A549 (cell line): Measurements from ENCODE around the gene AFAP1. TPM values are rescaled to one million over a fixed set of nuclear protein-coding genes. Genes with fewer than 3 reads are reported as not detected.

Experiments used
- ATAC-seq, 2 experiments: fragments of 200-7000 bp in 1 of 2; fragments of >200 bp in 1 of 2; cut with Nextera tagmentation in 1 of 2; cut with Tn5 transposase in 1 of 2; 3 replicates each; pipeline versions ENCODE4 v1.8.0 to v1.9.1; 2018 to 2020; ENCODE audit warnings: mild to moderate bottlenecking in 1 of 2, moderate library complexity in 1 of 2
- CTCF ChIA-PET: fragments of 300-600 bp; sonication (Branson Sonifier 250); formaldehyde crosslinking; extraction: SDS; loops from one replicate; lab custom pipeline; 2021; ENCODE audit warnings: antibody characterized with exemption, inconsistent platforms; lab: Yijun Ruan, JAX
- POLR2A ChIA-PET: fragments of 350-600 bp; formaldehyde crosslinking; extraction: SDS; loops from one replicate; lab custom pipeline; 2021; ENCODE audit warnings: antibody characterized with exemption, inconsistent platforms; lab: Yijun Ruan, JAX
- DNase-seq, 2 experiments: peaks; one replicate each; pipeline versions ENCODE4 v3.0.0 to v3.0.0-alpha.2; 2011 to 2016; ENCODE audit warnings: low read depth in 1 of 2, low spot score in 1 of 2
- FAIRE-seq: peaks from 2 replicates; lab custom pipeline; 2011; peaks lifted over from hg19 to GRCh38; lab: Jason Lieb, UNC
- H3K27ac ChIP-seq, 2 experiments: fragments of >200 bp; sonication (Bioruptor Twin); formaldehyde crosslinking; 3 replicates each; pipeline ENCODE4 v1.5.1; 2016 to 2017
- H3K4me1 ChIP-seq: fragments of >200 bp; sonication (Bioruptor Twin); formaldehyde crosslinking; 3 replicates; pipeline ENCODE4 v1.6.1; 2016
- H3K4me2 ChIP-seq: fragments of >200 bp; sonication (Bioruptor Twin); formaldehyde crosslinking; 3 replicates; pipeline ENCODE4 v1.6.1; 2016
- H3K4me3 ChIP-seq: fragments of >200 bp; sonication (Bioruptor Twin); formaldehyde crosslinking; 3 replicates; pipeline ENCODE4 v1.5.1; 2016
- H3K9me3 ChIP-seq: fragments of >200 bp; sonication (Bioruptor Twin); formaldehyde crosslinking; 3 replicates; pipeline ENCODE4 v1.6.1; 2016
- CBX2 ChIP-seq: fragments of 200-600 bp; sonication (generic); IDR thresholded peaks from 2 replicates; pipeline ENCODE4 v1.6.1; 2016; ENCODE audit warnings: low read depth, mild to moderate bottlenecking, borderline replicate concordance
- CBX8 ChIP-seq: fragments of 200-600 bp; sonication (generic); IDR thresholded peaks from 2 replicates; pipeline ENCODE4 v1.6.1; 2016
- CEBPB ChIP-seq, 2 experiments: fragments of >200 bp in 1 of 2; sonication (Bioruptor Twin) in 1 of 2; formaldehyde crosslinking in 1 of 2; IDR thresholded peaks; 2 replicates each; pipeline ENCODE4 v1.6.1; 2012 to 2016
- E2F6 ChIP-seq: IDR thresholded peaks from 2 replicates; pipeline ENCODE4 v1.6.1; 2012; ENCODE audit warnings: low read depth, borderline replicate concordance
- EP300 ChIP-seq, 2 experiments: fragments of >200 bp; sonication (Bioruptor Twin); formaldehyde crosslinking; IDR thresholded peaks; 2 replicates in 1 of 2; 3 replicates in 1 of 2; pipeline ENCODE4 v1.6.1; 2016 to 2017
- ESRRA ChIP-seq: fragments of 150-350 bp; IDR thresholded peaks from 2 replicates; pipeline ENCODE4 v1.6.1; 2014; ENCODE audit warnings: mild to moderate bottlenecking, low read length, borderline replicate concordance
- HES2 ChIP-seq: fragments of >200 bp; sonication (Bioruptor Twin); formaldehyde crosslinking; IDR thresholded peaks from 2 replicates; pipeline ENCODE4 v1.6.1; 2016
- HOXA7 ChIP-seq: fragments of 250-450 bp; sonication (Bioruptor Pico); IDR thresholded peaks from 2 replicates; pipeline ENCODE4 v1.5.0; 2020; ENCODE audit warnings: mild to moderate bottlenecking, moderate library complexity
- HOXB13 ChIP-seq: fragments of 250-450 bp; sonication (Bioruptor Pico); IDR thresholded peaks from 2 replicates; pipeline ENCODE4 v1.5.0; 2020; ENCODE audit warnings: low read depth, mild to moderate bottlenecking, moderate library complexity
- MAFK ChIP-seq: fragments of 450-650 bp; IDR thresholded peaks from 2 replicates; pipeline ENCODE4 v1.6.1; 2014; ENCODE audit not compliant: partially characterized antibody
- MYC ChIP-seq: IDR thresholded peaks from 2 replicates; pipeline ENCODE4 v1.6.1; 2012; ENCODE audit warnings: mild to moderate bottlenecking, inconsistent platforms, low read length, improper control_type of control experiment, borderline replicate concordance
- NPAS2 ChIP-seq: fragments of 250-450 bp; sonication (Bioruptor Pico); IDR thresholded peaks from 2 replicates; pipeline ENCODE4 v1.8.0; 2022; ENCODE audit warnings: mild to moderate bottlenecking, moderate library complexity, borderline replicate concordance
- PBX3 ChIP-seq: IDR thresholded peaks from 2 replicates; pipeline ENCODE4 v1.6.1; 2012
- PHF8 ChIP-seq: fragments of 200-600 bp; sonication (generic); IDR thresholded peaks from 2 replicates; pipeline ENCODE4 v1.6.1; 2016; ENCODE audit warnings: low read depth, mild to moderate bottlenecking, antibody characterized with exemption, moderate library complexity, borderline replicate concordance
- POLR2A ChIP-seq: IDR thresholded peaks from 2 replicates; pipeline ENCODE4 v1.6.1; 2012; ENCODE audit warnings: mild to moderate bottlenecking, low read length
- RARB ChIP-seq: fragments of 250-450 bp; sonication (Bioruptor Pico); IDR thresholded peaks from 2 replicates; pipeline ENCODE4 v1.8.0; 2021; ENCODE audit warnings: mild to moderate bottlenecking, moderate library complexity
- SMC3 ChIP-seq: fragments of >200 bp; sonication (Bioruptor Twin); formaldehyde crosslinking; IDR thresholded peaks from 3 replicates; pipeline ENCODE4 v1.6.1; 2018; ENCODE audit warnings: inconsistent platforms
- SREBF2 ChIP-seq: fragments of 450-650 bp; IDR thresholded peaks from 2 replicates; pipeline ENCODE4 v1.6.1; 2014; ENCODE audit warnings: mild to moderate bottlenecking, moderate library complexity
- TP53 ChIP-seq: fragments of 250-450 bp; sonication (Bioruptor Pico); IDR thresholded peaks from 2 replicates; pipeline ENCODE4 v1.5.0; 2021; ENCODE audit warnings: mild to moderate bottlenecking, moderate library complexity
- USF2 ChIP-seq: fragments of 450-650 bp; IDR thresholded peaks from 2 replicates; pipeline ENCODE4 v1.6.1; 2014; ENCODE audit warnings: antibody characterized with exemption
- ZFP36 ChIP-seq: fragments of 450-650 bp; IDR thresholded peaks from 2 replicates; pipeline ENCODE4 v1.6.1; 2014; ENCODE audit warnings: borderline replicate concordance; ENCODE audit not compliant: partially characterized antibody
- ZSCAN20 ChIP-seq: fragments of 250-450 bp; sonication (Bioruptor Pico); IDR thresholded peaks from 2 replicates; pipeline ENCODE4 v1.8.0; 2022; ENCODE audit warnings: mild to moderate bottlenecking, moderate library complexity
- WGBS: methylation state at CpG from one replicate; pipeline ENCODE4 v1.1.6; 2017; ENCODE audit errors: missing lambda C conversion rate; 5-methylcytosine and 5-hydroxymethylcytosine counted together
- polyA plus RNA-seq, 4 experiments: library from polyadenylated mRNA; depleted of rRNA in 3 of 4; stranded (reverse); fragments of >200 nt; fragmentation: RNase III in 1 of 4; extraction: RNeasy Plus Mini Kit Qiagen cat#74134 plus additional on column Dnase treatment in 1 of 4; gene quantifications; 2 replicates in 3 of 4; 3 replicates in 1 of 4; pipeline ENCODE4 v1.2.3, GENCODE V29; 2011 to 2017
- TF ChIP-seq, protein P1 (sequence below): fragments of 250-450 bp; sonication (Bioruptor Pico); IDR thresholded peaks from 2 replicates; pipeline ENCODE4 v1.5.0; 2021; ENCODE audit warnings: mild to moderate bottlenecking, moderate library complexity, borderline replicate concordance

AFAP1 gene
- polyA plus RNA-seq, 2 of the 4 experiments (the other 2 are of a cell fraction) = 25.4 to 29.6 TPM

DNA sequence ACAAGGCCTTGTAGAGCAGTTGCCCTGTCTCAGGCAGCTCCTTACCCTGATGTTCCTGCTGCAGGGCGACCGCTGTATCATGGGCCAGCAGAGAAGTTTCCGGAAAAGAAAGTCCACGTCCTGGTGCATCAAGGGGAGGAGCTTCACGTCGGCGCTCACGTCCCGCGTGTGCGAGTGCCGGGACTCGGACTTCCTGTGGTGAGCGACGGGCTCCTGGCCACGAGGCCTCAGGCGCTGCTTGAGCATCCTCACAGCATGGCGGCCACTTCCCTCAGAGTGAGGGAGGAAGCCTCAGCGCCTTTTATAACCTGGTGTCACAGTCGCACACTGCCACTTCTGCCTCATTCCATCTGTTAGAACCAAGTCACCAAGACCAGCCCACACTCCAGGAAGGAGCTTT is 225.5 kb downstream of the AFAP1 start:
- CTCF ChIA-PET = interaction anchor here (0.7 to 1.4 kb wide), 3 partner anchors 11 to 563 kb away, joined by 3 read pairs; no protein-coding TSS in a partner anchor
- POLR2A ChIA-PET = no interaction called here
- ATAC-seq (no peak), DNase-seq (no peak), FAIRE-seq (no peak)
- 93% methylated on average over 16 of the region's 20 CpGs for WGBS
- H3K4me3 ChIP-seq = no peak overlapping the region
- H3K4me1 ChIP-seq = no peaks in the 10 kb centered on the region
- no peak for TF ChIP-seq CBX2
- no peak for TF ChIP-seq CBX8
- no peak for TF ChIP-seq POLR2A
- no peak for TF ChIP-seq RARB (CRISPR knock-in tag)
- TF ChIP-seq EP300 (IDR thresholded peaks at IDR 0.05) = no peak
- TF ChIP-seq TP53 (CRISPR knock-in tag) = no peak
- TF ChIP-seq USF2 = no peak
- no peak for TF ChIP-seq MAFK
- TF ChIP-seq ZFP36 = no peak
- no peak for TF ChIP-seq HOXA7 (CRISPR knock-in tag)
- TF ChIP-seq HOXB13 (CRISPR knock-in tag) = no peak
- no peak for TF ChIP-seq MYC
- no peak for TF ChIP-seq HES2
- TF ChIP-seq SREBF2 = no peak
- TF ChIP-seq E2F6 = no peak
- TF ChIP-seq SMC3 = no peak
- TF ChIP-seq NPAS2 (CRISPR knock-in tag) = no peak
- no peak overlapping the region for H3K27ac ChIP-seq
- no peak overlapping the region for H3K4me2 ChIP-seq
- no peaks in the 10 kb centered on the region for H3K9me3 ChIP-seq

- TF ChIP-seq, protein P1, sequence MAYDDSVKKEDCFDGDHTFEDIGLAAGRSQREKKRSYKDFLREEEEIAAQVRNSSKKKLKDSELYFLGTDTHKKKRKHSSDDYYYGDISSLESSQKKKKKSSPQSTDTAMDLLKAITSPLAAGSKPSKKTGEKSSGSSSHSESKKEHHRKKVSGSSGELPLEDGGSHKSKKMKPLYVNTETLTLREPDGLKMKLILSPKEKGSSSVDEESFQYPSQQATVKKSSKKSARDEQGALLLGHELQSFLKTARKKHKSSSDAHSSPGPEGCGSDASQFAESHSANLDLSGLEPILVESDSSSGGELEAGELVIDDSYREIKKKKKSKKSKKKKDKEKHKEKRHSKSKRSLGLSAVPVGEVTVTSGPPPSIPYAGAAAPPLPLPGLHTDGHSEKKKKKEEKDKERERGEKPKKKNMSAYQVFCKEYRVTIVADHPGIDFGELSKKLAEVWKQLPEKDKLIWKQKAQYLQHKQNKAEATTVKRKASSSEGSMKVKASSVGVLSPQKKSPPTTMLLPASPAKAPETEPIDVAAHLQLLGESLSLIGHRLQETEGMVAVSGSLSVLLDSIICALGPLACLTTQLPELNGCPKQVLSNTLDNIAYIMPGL (CRISPR knock-in tag) = no peak
- TF ChIP-seq TP53 (CRISPR knock-in tag) (no peak), CEBPB (IDR thresholded peaks at IDR 0.05) (no peak), ESRRA (no peak), PHF8 (no peak), E2F6 (no peak), ZSCAN20 (CRISPR knock-in tag) (no peak), PBX3 (no peak)
- no peak overlapping the region for H3K4me2 ChIP-seq
- ChIA-PET CTCF (interaction anchor here (0.7 to 1.4 kb wide), 4 partner anchors 11 to 562 kb away, joined by 3 read pairs; no protein-coding TSS in a partner anchor), POLR2A (no interaction called here)
- FAIRE-seq (no peak), DNase-seq (no peak), ATAC-seq (no peak)
- WGBS = 70% methylated on average over 4 of the region's 7 CpGs
- no peaks in the 10 kb centered on the region for H3K9me3 ChIP-seq
- no peak overlapping the region for H3K27ac ChIP-seq
- H3K4me3 ChIP-seq = no peak overlapping the region
- no peaks in the 10 kb centered on the region for H3K4me1 ChIP-seq
Measured at GRCh38 chr4:7713757-7714156, 225.9 kb downstream of the AFAP1 start.
